HG03060 (cell line): ENCODE results near the gene TECPR2.

Experiments used
- ATAC-seq: cut with Tn5 transposase; IDR thresholded peaks from one replicate; pipeline ENCODE4 v1.9.1; 2021; ENCODE audit warnings: low read depth, moderate number of reproducible peaks; ENCODE audit not compliant: unreplicated experiment

The TECPR2 gene

DNA sequence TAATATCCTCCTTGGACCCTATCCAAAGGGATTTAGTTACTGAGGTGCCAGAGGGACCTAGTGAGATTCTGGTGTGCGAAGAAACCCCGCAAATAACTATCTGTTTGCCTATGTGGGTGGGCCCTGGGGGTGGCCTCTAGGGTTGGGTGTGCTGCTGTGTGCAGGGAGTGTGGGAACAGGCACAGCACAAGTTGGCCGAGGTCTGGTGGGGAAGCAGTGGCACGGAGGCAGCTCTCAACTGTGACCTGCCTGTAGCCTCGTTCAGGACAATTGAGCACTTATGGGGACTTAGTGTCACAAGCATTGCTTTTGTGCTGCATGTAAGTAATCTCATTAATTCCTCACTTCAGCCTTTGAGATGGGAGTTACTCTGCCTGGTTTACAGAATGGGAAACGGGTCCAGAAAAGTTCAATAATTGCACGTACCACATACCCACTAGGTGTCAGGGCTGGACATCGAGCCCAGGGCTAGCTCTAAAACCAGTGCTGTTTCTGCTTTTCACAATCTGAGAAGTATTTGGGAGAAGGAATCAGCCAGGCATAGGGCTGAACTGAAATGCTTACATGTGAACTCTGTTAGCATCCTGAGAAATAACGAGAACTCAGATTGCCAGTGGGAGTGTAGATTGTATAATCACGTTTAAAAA, 58.8 kb downstream of the TECPR2 start:
- no peak for ATAC-seq

DNA sequence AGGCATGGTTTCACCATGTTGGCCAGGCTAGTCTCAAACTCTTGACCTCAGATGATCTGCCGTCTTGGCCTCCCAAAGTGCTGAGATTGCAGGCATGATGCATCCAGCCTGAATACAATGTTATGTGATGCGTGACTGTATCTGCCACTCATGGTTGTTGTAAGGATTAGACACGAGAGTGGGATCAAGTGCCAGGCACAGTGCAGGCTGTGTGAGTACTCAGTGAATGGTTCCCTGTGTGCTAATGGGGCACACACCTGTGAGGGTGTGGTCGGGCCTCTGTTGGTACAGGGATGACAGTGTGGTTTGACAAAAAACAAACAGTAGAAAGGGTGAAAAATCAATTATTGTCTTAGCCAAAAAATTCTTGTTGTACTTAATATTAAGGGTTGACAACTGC, 61.8 kb downstream of the TECPR2 start:
- ATAC-seq = no peak

DNA sequence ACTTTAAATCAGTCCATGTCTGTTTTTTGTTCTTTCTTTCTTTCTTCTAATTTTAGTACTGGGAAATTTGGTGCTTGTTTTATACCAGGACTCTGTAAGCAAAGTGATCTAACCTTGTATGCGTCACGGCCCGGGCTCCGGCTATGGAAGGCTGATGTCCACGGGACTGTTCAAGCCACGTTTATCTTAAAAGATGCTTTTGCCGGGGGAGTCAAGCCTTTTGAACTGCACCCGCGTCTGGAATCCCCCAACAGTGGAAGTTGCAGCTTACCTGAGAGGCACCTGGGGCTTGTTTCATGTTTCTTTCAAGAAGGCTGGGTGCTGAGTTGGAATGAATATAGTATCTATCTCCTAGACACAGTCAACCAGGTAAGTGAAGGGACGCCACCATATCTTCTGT, 62.2 kb downstream of the TECPR2 start:
- ATAC-seq = no peak

GRCh38 chr14:102426796-102427195, 64.1 kb downstream of the TECPR2 start:
- no peak for ATAC-seq

GRCh38 chr14:102427642-102428041, 64.9 kb downstream of the TECPR2 start:
- ATAC-seq = no peak

- no peak for ATAC-seq
Observed at GRCh38 chr14:102430212-102430908, 67.6 kb downstream of the TECPR2 start.

DNA sequence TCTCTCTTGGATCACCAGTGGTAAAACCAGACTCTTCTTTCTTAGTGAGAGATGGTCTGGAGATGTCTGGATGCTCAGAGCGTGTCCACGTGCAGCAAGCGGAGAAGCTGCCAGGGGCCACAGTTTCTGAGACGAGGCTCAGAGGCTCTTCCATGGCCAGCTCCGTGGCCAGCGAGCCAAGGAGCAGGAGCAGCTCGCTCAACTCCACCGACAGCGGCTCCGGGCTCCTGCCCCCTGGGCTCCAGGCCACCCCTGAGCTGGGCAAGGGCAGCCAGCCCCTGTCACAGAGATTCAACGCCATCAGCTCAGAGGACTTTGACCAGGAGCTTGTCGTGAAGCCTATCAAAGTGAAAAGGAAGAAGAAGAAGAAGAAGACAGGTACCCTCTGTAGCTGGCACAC, 69.0 kb downstream of the TECPR2 start:
- ATAC-seq = no peak

- no peak for ATAC-seq
Observed at GRCh38 chr14:102434647-102435175, 72.0 kb downstream of the TECPR2 start.

- no peak for ATAC-seq
Observed at GRCh38 chr14:102437997-102438915, 75.5 kb downstream of the TECPR2 start.

DNA sequence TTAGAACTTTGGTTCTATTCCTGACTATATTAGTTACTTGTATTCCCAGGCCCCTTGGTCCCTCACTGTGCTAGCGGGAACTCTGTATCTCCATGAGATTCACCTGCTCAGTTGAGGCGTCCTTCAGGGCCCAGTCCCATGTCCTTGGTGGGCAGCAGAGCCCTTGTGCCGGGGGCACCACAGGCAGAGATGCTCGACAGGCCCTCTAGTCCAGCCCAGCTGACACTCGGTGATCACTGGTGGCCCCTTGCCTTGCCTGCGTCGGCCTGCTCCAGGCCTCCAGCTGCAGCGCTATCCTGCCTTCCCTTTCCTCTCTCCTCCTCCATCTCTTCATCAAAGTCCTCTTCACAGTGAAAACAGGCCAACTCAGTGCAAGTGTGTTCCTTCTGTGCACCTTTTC, 76.8 kb downstream of the TECPR2 start:
- ATAC-seq = no peak

- ATAC-seq = no peak
Observed at GRCh38 chr14:102440392-102440791, 77.7 kb downstream of the TECPR2 start.

DNA sequence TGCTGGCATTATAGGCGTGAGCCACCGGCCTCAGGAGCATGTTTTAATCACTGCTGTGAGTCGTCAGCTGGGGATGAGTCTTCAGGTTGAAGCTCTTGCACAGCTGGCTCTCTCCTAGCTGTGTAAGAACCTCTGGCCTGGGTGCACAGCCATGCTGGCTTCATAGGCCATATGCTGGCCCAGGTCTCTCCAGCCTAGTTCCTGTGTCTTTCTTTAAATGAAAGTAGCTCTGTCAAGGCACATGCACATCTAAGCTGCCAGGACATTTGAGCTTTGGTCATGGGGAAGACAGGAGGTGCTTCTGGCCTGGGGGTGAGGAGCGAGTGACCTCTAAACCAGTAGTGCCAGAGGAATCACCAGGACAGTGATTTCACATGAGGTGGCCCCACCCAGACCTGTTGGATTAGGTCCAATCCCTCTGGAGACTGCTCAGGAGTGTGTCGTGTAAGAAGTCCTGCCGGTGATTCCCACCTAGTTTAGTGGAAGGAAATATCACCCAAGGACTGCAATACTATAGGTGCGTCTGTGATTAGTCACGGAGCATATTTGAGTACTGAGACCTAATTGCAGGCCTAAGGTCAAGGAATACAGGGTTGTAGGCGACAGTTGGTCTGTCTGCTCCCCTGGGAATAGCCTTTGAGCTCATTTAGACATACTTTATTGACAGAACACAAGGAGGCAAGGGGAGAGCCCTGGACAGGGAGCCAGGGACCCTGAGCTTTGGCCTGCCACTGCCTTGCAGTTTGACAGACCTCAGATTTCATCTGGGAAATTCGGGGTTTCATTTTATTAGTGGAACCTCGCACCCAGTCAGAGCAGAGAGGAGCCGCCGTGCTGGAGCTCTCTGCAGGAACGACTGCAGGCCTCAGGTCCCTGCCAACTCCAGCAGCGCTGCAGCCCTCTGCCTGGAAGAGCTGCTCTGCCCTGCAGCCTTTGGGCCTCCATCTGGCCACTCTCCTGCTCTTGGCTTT, 79.8 kb downstream of the TECPR2 start:
- ATAC-seq = no peak

DNA sequence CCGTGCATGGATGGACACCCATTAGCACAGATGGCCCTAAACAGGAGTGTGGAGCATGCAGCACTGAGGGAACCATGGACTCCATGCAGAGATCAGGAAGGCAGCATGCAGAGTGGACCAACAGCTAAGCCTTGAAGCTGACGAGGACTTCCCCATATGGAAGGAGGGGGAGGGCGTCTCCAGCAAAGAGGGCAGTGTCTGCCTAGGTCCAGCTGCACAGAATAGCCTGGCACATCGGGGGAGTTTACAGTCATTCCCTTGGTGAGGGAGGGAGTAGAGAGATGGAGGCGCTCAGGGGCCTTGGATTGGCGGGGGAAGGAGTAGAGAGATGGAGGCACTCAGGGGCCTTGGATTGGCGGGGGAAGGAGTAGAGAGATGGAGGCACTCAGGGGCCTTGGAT, 82.3 kb downstream of the TECPR2 start:
- no peak for ATAC-seq

DNA sequence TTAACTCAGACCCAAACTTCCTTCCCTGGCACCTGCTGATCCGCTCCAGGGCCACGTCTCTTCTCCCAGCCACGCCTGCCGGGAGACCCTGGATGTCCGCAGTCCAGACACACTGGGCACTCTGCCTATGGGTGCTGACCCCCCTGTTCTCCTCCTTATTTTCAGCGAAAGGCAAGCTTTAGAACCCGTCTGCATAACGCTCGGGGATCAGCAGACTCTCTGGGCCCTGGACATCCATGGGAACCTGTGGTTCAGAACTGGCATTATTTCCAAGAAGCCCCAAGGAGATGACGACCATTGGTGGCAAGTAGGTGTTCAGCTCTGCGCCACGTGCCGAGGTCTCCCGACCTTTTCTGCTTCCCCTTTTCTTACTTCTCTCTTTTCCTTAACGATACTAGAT, 82.9 kb downstream of the TECPR2 start:
- ATAC-seq = no peak

GRCh38 chr14:102450206-102451063, 87.7 kb downstream of the TECPR2 start:
- ATAC-seq = no peak

DNA sequence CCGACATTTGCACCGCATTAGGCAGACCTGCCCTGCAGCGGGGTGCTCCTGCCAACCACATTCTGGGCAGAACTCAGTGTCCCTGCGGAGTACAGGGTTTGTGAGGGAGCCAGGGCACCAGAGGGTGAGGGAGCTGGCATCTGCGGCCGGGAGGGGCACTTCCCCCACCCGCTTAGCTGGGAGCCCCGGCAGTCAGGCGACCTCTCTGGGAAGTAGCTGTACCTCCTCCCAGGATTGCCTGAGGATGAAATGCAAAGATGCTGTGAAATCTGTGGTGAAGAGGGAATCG, 88.3 kb downstream of the TECPR2 start:
- no peak for ATAC-seq

DNA sequence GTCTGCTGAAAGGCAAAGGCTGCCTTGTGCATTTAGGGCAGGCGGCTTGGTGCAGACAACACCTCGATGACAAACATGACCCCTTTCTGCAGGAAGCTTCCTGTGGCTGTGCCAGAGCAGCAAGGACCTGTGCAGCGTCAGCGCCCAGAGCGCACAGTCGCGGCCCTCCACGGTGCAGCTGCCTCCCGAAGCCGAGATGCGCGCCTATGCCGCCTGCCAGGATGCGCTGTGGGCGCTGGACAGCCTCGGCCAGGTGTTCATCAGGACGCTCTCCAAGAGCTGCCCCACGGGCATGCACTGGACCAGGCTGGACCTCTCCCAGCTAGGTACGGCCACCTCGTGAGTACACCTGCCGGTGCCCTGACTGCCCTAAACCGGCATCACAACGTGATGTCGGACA, 89.6 kb downstream of the TECPR2 start:
- no peak for ATAC-seq

GRCh38 chr14:102454711-102455110, 92.0 kb downstream of the TECPR2 start:
- ATAC-seq = no peak

- ATAC-seq = no peak
Observed at GRCh38 chr14:102457509-102457908, 94.8 kb downstream of the TECPR2 start.
